Stimulated activated naive CD4-positive, alpha-beta T cell treated with Interleukin-2 at 50 U/mL for 16 hours (primary cell): Measurements from ENCODE around the gene ALS2CL.
"Not testable (repeated sequence)": the region's sequence is repeated elsewhere in the genome, so short reads cannot be mapped to it uniquely, and the experiment has no call there.

Experiments used
- DNase-seq: peaks from one replicate; lab custom pipeline; 2025; lab: John Stamatoyannopoulos, UW

ALS2CL gene

DNA sequence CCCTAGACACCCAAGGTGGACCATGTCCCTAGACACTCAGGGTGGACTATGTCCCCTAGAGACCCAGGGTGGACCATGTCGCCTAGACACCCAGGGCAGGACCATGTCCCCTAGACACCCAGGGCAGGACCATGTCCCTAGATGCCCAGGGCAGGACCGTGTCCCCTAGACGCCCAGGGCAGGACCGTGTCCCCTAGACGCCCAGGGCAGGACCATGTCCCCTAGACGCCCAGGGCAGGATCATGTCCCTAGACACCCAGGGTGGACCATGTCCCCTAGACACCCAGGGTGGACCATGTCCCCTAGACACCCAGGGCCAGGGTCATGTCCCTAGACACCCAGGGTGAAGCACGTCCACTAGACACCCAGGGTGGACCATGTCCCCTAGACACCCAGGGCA, 10.9 kb upstream of the ALS2CL start:
- not testable (repeated sequence) for DNase-seq

DNA sequence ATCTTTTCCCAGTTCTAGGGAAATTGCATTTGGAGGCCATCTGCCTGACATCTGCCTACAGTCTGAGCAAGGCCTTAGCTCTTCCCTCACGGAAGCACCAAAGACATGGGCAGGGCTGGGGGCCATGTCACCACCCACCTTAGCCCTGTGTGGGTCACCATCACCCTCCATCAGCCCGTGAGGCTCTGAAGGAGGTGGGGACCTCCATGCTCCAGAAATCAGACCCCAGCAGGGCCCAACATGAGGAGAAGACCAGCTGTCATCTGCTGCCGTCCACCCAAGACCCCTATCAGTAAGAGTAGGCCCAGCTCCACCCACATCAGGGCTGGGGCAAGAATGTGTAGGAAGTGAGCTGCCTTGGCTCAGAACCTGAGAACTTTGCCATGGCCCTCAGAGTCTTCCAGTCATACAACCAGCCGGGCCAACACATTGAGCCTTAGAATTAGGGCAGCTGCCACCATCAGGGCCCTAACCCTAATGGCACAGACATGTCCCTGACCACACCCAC, 9.6 kb upstream of the ALS2CL start:
- DNase-seq, result no peak

DNA sequence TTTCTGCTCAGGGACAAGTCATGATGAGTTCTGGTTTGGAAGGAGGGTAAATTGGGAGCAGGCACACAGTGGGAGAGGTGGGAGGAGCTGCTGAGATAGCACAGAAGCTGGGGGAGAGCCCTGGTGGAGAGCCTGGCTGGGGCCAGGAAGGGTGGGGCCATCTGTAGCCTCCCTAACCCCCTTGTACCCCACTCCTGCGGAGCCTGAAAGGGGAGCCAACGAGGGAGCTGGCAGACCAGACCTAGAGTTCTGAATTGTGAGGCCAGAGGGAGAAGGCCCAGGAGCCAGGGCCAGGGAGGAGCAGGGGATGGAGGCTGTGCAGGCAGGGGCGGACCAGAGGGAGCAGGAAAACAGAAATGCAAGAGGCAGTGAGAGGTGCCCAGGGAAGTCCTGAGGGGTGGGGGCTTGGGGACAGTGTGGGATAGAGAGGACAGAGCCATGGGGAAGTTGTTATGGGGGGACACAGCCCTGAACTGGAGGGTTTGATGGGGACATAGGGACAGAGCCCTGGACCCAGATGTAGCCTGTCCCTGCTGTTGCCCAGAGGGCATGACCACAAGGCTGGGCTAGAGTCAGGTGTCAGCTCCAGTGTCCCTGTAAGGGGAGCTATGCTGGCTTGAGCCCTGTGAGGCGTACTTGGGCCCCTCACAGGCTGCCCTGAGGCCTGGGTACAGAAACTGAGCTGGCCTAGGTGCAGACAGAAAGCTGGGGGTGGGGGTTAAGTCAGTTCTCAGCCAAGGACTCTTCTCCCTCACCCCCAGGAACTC, 8.9 kb upstream of the ALS2CL start:
- no peak for DNase-seq

DNA sequence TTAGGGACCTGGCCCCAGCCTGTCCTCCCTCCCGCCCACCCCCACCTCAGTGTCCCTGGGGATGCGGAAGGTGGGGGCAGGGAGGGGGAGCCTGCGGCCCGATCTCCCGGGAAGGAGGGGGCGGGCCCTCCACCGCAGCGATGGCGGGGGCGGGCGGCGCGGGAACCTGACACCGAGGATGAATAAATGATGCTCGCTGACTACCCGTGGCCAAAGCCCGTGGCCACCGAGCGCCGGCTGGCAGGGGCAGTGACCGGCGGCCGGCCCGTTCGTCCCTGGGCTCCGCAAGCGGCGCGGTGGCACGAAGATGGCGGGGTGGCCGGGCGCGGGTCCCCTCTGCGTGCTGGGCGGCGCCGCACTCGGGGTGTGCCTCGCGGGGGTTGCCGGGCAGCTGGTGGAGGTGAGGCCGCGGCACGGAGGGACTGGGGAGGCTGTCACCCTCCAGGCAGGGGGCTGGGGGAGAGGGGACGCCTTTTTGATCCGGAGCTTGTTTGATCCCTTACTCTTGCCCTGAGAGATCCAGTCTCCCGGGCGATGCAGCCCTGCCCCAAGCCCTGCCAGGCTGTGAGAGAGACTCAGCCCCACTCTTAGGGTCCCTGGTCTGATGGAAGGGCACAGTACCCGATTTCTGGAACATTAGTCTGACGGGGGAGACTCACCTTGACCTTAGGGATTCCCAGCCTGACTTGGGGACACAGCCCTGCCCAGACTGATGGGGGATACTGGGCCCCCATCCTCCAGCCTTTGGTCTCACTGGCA, 7.9 kb upstream of the ALS2CL start, which contains the start of gene TMIE:
TMIE (plus strand) TSS at position 212 of the 759 bp plus-strand sequence; CDS start at position 308, 96 bp downstream.
- no peak for DNase-seq

DNA sequence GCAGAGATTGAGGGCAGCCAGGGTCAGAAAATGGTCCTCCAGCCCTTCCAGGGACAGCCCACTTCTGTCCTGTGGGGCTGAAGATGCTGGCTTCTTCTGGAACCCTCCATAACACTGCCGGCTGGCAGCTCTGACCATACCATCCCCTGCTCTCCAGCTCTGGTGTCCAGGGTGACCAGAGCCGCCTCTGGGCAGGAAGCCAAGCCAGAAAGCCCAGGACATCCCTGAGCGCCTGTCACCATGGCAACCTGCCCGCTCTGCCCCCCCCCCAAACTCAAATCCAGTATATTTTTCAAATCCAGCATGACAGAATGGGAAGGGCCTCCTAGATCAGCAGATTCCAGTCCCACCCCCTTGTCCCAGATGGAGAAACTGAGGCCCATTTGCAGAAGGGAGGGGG, 7.3 kb upstream of the ALS2CL start:
- DNase-seq, result no peak

DNA sequence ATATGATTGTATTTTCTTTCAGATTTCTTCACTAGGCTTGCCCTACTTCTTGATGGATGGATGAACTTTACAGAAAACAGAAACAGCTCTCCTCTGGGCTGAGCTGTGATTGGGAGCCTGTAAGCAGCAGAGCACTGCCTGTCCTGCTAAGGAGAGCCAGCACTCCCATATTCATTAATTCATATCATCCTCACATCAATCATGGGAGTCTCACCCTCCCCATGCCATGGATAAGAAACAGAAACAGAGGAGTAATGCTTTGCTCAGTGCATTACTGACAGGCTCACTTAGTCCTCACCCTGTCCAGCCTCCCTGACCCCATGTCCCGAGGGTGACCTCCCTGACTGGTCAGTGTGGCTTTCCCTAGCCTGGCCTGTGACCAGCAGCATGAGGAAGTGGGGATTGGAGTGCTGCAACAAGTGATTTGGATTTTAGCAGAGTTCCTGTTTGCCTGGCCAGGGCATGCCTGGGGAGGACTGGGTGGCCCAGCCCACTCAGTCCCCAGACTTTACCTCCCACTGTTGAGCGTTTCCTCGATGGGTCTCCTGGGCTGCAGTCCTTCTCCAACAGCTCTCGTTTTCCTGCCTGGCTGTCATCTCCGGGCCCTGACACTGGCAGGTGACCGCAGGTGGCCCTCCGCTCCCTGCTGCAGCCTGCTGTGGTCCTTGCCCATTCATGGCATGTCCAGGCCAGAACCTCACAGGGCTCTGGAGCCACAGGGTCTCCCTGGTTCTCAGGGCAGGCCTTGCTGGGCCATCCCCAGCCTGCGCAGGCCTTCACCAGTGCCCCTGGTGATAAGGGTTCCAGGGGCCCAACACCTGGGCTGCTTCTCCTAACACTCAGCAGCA, 6.4 kb upstream of the ALS2CL start:
- no peak for DNase-seq

DNA sequence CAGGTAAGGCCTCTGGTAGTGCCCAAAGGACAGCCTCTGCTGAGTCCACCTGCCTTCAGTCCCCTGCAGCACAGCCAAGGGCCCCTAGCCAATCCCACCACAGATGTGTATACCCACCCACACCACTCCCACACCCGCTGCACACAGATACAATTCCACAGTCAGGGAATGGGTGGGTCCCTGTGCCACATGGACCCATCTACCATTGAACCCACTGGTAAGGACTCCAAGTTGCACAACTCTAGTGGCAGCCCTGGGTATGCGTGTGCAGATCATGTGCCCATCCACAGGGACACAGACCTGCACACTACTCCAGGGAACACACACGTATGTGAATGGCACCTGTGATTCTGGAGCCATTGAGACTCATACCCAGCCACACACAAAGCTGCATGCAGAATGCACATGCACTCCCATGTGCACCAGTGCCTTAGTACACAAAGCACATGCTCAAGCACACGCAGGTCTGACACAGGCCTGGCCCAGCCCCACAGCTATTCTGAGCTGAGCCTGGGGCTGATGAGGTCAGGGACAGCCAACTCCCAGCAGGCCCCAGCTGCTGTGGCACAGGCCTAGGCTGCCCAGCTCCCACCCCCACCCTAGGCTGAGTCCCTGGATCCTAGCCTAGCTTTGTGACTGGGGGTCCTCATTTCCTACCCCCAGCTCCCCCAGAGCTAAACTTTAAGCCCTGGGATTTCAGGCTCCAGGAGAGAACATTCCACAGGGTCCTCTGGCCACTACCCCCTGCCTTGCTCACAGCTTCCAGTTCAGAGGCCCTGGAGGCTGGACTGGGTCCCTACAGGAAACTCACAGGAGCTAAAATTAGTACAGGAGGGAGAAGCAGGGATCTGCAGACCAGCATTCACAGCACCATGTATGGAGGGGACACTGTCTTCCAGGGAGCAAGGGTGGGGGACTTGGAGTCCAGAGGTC, 2.7 kb upstream of the ALS2CL start:
- DNase-seq, result no peak

DNA sequence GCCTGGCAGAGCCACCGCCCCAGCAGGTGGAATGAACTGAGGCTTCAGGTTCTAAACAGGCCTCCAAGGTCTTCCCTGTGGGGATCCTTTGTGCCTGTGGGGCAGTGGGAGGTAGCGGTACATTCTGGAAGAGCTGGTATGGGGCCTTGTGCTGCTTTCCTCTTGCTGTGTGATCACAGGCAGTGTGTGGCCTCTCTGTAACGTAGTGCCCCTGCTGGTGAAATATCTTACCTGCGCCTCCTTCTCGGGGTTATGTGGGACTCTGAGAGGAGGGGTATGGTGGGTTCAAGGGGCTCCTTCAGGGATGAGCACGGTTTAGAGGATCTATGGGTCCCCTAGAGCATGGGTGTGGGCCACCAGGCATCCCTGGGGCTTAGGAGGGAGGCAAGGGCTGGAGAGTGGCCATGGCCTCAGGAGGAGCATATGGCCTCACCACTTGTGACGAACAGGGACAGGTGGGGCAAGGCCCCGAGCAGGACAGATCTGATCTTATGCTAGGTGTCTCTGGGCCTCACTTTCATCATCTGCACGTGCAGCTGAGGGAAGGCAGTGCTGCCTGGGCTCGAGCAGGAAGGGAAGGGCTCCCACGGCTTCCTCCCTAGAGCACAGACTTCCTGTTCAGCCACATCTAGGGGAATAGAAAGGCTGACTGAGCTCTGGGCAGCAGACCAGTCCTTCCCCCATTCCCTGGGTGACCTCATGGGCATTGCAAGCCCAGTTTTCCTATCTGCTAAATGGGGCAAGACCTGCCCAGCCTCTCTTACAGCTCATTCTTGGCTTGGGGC, 1.9 kb upstream of the ALS2CL start:
- peak; percentile 30 for DNase-seq

DNA sequence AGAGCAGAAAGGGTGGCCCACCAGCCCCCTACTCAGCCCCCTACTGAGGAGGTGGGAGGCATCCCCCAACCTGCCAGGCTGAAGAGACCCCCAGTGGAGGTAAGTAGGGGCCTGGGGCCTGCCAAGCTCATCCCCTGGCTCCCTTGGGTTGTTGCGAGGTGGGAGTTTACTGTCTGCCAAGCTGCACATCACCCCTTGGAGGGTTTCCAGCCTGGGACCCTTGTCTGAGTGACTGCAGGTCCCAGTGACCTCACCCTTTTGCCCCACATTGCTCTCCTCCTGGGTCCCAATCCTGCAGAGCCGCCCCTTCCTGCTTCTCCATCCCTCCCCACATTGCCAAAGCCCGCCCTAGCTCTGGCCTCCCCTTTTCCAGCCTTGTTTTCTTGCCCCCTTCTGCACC, 1.0 kb upstream of the ALS2CL start:
- no peak for DNase-seq

DNA sequence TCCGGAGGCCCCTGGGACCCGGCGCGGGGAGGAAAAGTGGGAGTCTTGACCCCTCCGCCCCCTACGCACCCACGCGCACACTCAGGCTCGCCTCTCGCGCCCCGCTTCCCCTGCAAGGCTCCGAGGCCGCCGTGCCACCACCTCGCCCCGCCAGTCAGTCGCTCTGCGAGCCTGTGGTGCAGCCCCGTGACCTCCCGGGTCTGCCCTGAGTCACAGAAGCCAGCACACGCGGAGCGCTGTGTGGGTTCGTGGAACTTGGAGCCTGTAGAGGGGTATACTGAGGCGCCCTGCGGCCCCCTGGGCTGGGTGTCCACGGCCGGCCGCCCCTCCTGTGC, 380 bp upstream of the ALS2CL start:
- DNase-seq, result peak; percentile 54

DNA sequence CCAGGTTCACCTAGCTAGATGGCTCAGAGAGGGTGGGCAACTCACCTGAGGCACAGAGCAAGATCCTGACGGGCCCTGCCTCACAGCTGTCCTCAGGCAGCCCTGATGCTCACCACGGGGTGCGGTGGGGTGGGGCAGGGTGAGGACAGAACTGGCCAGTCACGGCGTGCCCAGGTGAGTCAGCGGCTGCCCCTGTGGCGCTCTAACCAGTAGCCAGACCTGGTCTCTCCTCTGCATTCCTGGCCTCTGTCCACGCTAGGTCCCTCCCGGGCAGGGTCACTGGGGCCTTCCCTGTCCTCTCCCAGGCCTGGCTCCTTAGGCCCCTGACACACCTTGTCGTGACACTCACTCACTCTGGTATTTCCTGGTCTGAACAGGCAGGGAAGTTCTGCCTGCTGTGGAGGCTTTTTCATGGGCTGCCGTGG, 901 bp downstream of the ALS2CL start:
- DNase-seq, result no peak

DNA sequence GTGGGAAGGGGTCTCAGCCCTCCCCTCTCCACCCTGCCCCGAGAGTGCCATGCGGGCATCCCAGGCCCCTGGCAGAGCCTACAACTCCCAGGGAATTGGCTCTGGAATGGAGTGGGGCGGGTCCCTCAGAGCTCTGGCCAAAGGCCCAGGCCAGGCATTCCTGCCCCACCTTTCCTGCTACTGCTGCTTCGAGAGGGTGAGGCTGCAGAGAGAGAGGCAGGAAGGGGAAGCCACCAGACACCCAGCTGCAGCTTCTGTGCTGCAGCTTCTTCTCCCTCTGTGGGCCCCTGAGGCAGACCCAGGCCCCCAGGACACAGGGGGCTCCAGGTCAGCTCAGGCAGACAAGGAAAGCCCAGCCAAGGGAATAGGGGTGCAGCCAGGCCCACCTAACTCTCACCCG, 2.7 kb downstream of the ALS2CL start:
- DNase-seq, result no peak

DNA sequence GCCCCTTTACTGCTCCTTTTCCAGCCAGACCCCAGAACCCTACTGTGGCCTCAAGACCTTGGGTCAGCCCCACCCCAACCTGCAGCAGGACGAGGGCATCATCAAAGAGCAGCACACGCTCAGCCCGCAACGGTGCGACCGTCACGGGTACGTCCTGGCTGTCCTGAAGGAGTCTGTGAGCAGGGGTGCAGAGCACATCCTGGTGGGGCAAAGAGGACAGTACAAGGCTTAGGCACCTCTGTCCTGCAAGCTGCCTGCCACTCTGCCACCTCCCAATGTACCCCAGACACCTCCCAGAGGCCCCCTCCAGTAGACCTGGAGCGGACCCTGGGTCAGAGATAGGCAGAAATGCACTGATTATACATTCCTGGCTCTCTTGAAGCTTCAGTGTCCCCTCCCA, 8.0 kb downstream of the ALS2CL start:
- no peak for DNase-seq

DNA sequence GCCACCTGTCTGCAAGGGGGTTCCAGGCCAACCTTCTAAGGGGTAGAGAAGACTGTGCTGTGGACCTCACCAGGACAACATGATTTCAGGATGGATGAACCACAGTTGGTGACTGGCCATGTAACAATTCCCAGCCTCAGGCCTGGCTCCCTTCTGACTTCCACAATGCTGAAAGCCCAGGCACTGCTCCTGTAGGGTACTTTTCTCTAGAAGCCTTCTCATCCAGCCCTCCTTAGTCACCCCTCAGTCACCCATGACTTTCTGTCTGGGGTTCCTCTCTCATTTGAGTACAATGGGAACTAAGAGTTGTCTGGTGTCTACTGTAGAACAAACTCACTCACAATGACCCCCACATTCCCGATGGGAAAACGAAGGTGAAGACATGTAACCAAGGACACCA, 8.6 kb downstream of the ALS2CL start:
- DNase-seq, result no peak

DNA sequence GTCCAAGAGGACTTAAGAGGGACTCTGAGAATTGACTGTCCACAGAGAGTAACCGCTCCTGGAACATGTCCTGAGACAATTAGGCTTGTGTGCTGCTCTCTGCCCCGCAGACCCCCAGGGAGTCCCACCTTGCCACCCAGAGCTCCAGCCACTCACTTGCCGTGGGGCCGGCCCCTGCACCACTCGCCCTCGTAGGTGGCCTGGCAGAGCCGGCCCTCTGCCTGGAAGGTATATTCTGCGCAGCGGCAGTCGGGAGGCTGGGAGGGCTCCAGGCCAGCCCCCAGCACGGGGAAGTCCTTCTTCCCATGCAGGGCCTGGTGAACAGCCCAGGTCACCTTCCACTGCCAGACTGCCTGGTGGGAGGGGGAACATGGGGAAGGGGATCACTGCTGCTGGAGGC, 10.5 kb downstream of the ALS2CL start:
- no peak for DNase-seq

DNA sequence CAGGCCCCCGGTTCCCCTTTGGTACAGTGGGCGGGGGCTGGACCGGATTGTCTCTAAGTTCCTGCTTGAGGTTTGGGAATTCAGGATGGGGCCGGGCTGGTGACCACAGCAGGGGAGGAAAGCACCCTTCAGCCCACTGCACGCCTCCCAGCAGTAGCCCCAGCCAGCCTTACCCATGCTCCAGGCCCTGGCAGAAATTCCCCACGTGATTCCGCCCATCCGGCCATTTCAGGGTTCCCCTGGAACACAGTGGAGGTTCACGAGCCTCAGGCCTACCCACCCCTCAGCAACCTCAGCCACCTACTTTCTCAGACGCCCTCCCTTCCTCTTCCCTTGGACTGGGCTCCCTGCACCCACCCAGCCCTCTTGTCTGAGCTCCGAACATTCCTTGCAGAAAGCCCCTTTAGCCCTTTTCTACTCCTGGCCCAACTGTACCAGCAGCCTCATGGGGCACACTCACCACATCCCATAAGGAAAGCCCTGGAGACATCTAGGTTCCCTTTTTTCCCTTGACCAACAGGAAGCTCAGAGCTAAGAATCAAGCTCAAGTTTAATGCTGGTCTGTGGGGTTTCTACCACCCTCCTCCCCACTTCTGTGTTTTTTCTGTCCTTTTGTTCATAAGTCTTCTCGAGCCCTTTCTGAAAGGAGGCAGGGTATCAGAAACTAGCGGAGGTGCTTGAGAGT, 11.5 kb downstream of the ALS2CL start:
- DNase-seq, result no peak

DNA sequence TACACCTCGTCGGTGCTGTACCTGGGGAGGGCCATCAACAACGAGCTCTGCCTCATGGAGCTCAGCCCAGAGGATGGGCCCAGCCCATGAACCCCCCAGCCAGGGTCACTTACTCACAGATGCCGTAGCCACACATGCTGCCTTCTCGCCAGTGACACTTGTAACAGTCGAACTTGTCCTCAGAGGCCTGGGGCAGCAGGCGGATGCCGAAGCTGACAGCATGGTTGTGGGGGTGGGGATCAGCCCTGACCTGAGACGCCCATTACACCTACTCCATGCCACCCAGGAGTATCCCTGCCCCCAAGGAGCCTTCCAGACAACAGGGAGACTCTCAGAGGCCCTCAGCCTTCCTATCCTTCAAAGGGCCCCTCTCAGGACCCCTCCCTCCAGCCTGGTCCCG, 12.1 kb downstream of the ALS2CL start:
- no peak for DNase-seq

DNA sequence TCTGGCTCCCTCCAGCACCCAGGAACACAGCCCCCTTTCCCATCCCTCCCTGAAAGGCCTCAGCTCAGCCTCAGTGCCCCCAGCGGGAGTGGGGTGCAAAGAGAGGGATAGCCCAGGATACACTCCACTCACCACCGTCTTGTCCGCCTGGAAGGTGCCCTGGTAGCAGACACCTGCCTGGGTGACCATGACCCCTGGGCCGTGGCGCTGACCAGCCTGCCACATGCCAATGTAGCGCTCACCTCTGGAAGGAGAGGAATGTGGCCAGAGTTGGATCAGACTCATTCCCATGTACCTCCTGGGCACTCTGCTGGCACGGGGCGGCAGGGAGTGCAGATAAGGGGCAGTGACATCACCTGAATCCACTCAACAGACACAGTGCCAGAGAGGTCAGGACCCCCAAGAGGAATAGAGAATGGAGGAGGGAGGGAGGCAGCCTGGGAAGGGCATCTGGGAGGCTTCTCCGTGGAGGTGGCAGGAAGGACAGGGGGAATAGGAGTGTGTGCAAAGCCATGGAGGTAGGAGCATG, 13.1 kb downstream of the ALS2CL start:
- no peak for DNase-seq

DNA sequence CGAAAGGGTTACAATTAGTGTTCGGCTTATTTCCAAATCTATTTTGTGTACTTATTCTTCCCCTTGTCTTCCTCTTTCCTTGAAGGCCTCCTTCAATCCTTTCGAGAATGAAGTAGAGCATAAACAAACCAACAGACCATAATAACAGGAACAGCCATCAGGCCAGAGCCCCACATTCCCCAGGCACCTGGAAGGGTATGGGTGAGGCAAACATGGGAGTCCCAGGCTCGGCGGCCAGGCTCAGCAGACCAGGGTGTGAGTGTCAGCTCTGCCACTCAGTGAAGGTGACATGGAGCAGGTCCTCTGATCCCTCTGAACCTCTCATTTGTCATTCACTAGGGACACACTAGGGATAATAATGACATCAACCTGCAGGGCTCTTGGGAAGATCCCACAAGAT, 13.8 kb downstream of the ALS2CL start:
- DNase-seq, result no peak

DNA sequence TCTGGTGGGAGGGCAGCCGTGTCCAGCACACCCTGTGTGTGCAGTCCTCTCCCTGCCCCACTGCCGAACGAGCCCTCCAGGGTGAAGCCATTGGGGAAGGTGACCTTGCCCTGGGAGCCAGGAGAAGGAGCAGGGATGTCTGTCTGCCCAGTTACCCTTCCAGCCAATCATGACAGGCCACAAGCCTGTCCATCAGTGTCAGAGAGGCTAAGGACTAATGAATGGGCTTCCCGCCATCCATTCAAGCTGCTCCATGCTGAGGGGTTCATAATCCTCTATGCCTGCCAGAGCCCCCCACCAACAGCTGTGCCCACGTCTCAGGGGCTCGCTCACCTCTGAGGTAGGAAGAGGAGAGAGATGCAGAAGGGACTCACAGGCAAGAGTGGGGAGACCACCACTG, 15.2 kb downstream of the ALS2CL start:
- no peak for DNase-seq
